ENCODE measurements around the gene FES.

- TF ChIP-seq POLR2A (IDR thresholded peaks at IDR 0.05), result no peak
- TF ChIP-seq CTCF (IDR thresholded peaks at IDR 0.05), result no peak
Measured at GRCh38 chr15:90918034-90918788, 33.9 kb downstream of the FES start.
